HepG2 (cell line): ENCODE results near the gene ADCY10. TPM values are rescaled to one million over a fixed set of nuclear protein-coding genes. Genes with fewer than 3 reads are reported as not detected.

ENCODE experiments used
- ATAC-seq: fragments of 200-7000 bp; cut with Tn5 transposase; 3 replicates; pipeline ENCODE4 v1.9.1; 2020; ENCODE audit warnings: mild to moderate bottlenecking, moderate library complexity
- BruUV-seq: library from RNA; stranded (reverse); fragments of 400-500 nt; replicated peaks from 2 replicates; lab custom pipeline; 2021; lab: Mats Ljungman, UMichigan
- CTCF ChIA-PET: fragments of 300-600 bp; formaldehyde crosslinking; extraction: SDS; loops from one replicate; lab custom pipeline; 2021; ENCODE audit warnings: low total read pairs, inconsistent platforms, low intra/inter-chr PET ratio; lab: Yijun Ruan, JAX
- POLR2A ChIA-PET: fragments of 350-600 bp; sonication (Branson Sonifier 250); formaldehyde crosslinking; loops from one replicate; lab custom pipeline; 2020; ENCODE audit warnings: antibody characterized with exemption, inconsistent platforms; lab: Yijun Ruan, JAX
- DNase-seq: peaks from one replicate; pipeline ENCODE4 v3.0.0-alpha.2; 2015; ENCODE audit warnings: low spot score
- FAIRE-seq: peaks from 3 replicates; lab custom pipeline; 2011; peaks lifted over from hg19 to GRCh38; lab: Jason Lieb, UNC
- H2AFZ ChIP-seq: one replicate; pipeline ENCODE4 v1.6.1; 2011; ENCODE audit warnings: low read length, inconsistent platforms
- H3K27ac ChIP-seq: fragments of 300-600 bp; 3 replicates; pipeline ENCODE4 v1.8.0; 2011; ENCODE audit warnings: mixed run types, mild to moderate bottlenecking, mixed read lengths, low read length, inconsistent platforms; ENCODE audit not compliant: insufficient read depth; ENCODE audit errors: extremely low read length
- H3K27me3 ChIP-seq, 2 experiments: fragments of 200-600 bp in 1 of 2; 2 replicates in 1 of 2; 3 replicates in 1 of 2; pipeline versions ENCODE4 v1.6.0 to v1.8.0; 2011; ENCODE audit warnings: low read length in 2 of 2, mild to moderate bottlenecking in 2 of 2, moderate library complexity in 2 of 2, inconsistent platforms in 1 of 2; ENCODE audit not compliant: insufficient read depth in 2 of 2, control insufficient read depth in 1 of 2
- H3K36me3 ChIP-seq, 2 experiments: fragments of 200-600 bp in 1 of 2; replicated peaks in 1 of 2; 2 replicates in 1 of 2; 3 replicates in 1 of 2; pipeline versions ENCODE4 v1.5.1 to v1.8.0; 2011; ENCODE audit warnings: low read length in 2 of 2, inconsistent platforms in 1 of 2; ENCODE audit not compliant: insufficient read depth in 2 of 2, control insufficient read depth in 1 of 2
- H3K4me1 ChIP-seq: 2 replicates; pipeline ENCODE4 v1.5.1; 2012; ENCODE audit warnings: low read length, inconsistent platforms; ENCODE audit not compliant: insufficient read depth
- H3K4me2 ChIP-seq: 2 replicates; pipeline ENCODE4 v1.6.0; 2011; ENCODE audit warnings: low read depth, low read length, inconsistent platforms
- H3K4me3 ChIP-seq, 3 experiments: fragments of 200-600 bp in 1 of 3; sonication (generic), shearing (Covaris generic) in 1 of 3; replicated peaks in 1 of 3; 2 replicates each; pipeline ENCODE4 v1.5.1; 2011 to 2016; ENCODE audit warnings: low read length in 3 of 3, inconsistent platforms in 2 of 3, low read depth in 2 of 3, mild to moderate bottlenecking in 2 of 3, control low read depth in 1 of 3, mixed read lengths in 1 of 3; ENCODE audit not compliant: insufficient read depth in 1 of 3
- H3K79me2 ChIP-seq: one replicate; pipeline ENCODE4 v1.6.1; 2011; ENCODE audit warnings: low read length, inconsistent platforms; ENCODE audit not compliant: insufficient read depth
- H3K9ac ChIP-seq: 2 replicates; pipeline ENCODE4 v1.6.0; 2011; ENCODE audit warnings: mild to moderate bottlenecking, low read depth, low read length, inconsistent platforms; ENCODE audit not compliant: insufficient read depth
- H3K9me3 ChIP-seq: 2 replicates; pipeline ENCODE4 v1.5.1; 2012; ENCODE audit warnings: mild to moderate bottlenecking, low read length
- H4K20me1 ChIP-seq: 2 replicates; pipeline ENCODE4 v1.6.0; 2011; ENCODE audit warnings: inconsistent platforms, mild to moderate bottlenecking, low read length, moderate library complexity; ENCODE audit not compliant: insufficient read depth
- ATM ChIP-seq: fragments of 450-650 bp; IDR thresholded peaks from 2 replicates; pipeline ENCODE4 v1.7.1; 2017; ENCODE audit warnings: mild to moderate bottlenecking, borderline replicate concordance
- CBX1 ChIP-seq: IDR thresholded peaks from one replicate; pipeline ENCODE4 v1.6.1; 2016; ENCODE audit warnings: antibody characterized with exemption, low read depth
- ELF4 ChIP-seq: sonication (generic); formaldehyde crosslinking; IDR thresholded peaks from 2 replicates; pipeline ENCODE4 v1.5.0; 2020; ENCODE audit warnings: missing genetic modification reagents, mild to moderate bottlenecking, moderate library complexity, borderline replicate concordance
- ERF ChIP-seq: IDR thresholded peaks from 2 replicates; pipeline ENCODE4 v1.6.1; 2018; ENCODE audit warnings: missing biosample characterization, missing genetic modification reagents
- GFI1 ChIP-seq: sonication (generic); formaldehyde crosslinking; IDR thresholded peaks from 2 replicates; pipeline ENCODE4 v1.5.0; 2020; ENCODE audit warnings: missing genetic modification reagents, mild to moderate bottlenecking, borderline replicate concordance
- MLX ChIP-seq: IDR thresholded peaks from 2 replicates; pipeline ENCODE4 v1.6.1; 2016
- POLR2AphosphoS5 ChIP-seq: IDR thresholded peaks from 2 replicates; pipeline ENCODE4 v1.6.1; 2012; ENCODE audit warnings: low read depth, low read length
- SYNCRIP ChIP-seq: fragments of 200-400 bp; formaldehyde crosslinking; IDR thresholded peaks from 2 replicates; pipeline ENCODE4 v1.6.1; 2018; ENCODE audit warnings: mild to moderate bottlenecking, low read depth, low read length; ENCODE audit not compliant: insufficient read depth
- ZBTB20 ChIP-seq: sonication (generic); formaldehyde crosslinking; IDR thresholded peaks from 2 replicates; pipeline ENCODE4 v1.8.1; 2023; ENCODE audit warnings: missing genetic modification reagents, low read depth, mild to moderate bottlenecking, borderline replicate concordance
- ZBTB8A ChIP-seq: sonication (generic); formaldehyde crosslinking; IDR thresholded peaks from 2 replicates; pipeline ENCODE4 v1.4.0; 2020; ENCODE audit warnings: mild to moderate bottlenecking, low read depth, missing genetic modification reagents, borderline replicate concordance
- ZNF180 ChIP-seq: sonication (generic); formaldehyde crosslinking; IDR thresholded peaks from 2 replicates; pipeline ENCODE4 v1.4.0; 2020; ENCODE audit warnings: low read depth, missing genetic modification reagents, borderline replicate concordance
- ZNF431 ChIP-seq: sonication (generic); formaldehyde crosslinking; IDR thresholded peaks from 2 replicates; pipeline ENCODE4 v1.9.0; 2022; ENCODE audit warnings: missing genetic modification reagents, low read depth, mild to moderate bottlenecking, borderline replicate concordance
- ZNF503 ChIP-seq: sonication (generic); formaldehyde crosslinking; IDR thresholded peaks from 2 replicates; pipeline ENCODE4 v1.4.0; 2020; ENCODE audit warnings: missing genetic modification reagents
- WGBS: methylation state at CpG from one replicate; pipeline ENCODE4 v1.1.6; 2017; ENCODE audit warnings: low lambda C conversion rate; 5-methylcytosine and 5-hydroxymethylcytosine counted together
- in situ Hi-C: cut with HindIII; loops from 2 replicates; pipeline ENCODE4 v1.10.0; 2017; ENCODE audit warnings: low pct_unique_long_range_greater_than_20kb; ENCODE audit not compliant: extremely low pct_ligation_motif_present
- intact Hi-C: fragments of 100-400 bp; cut with micrococcal nuclease; formaldehyde crosslinking; loops from one replicate; pipeline ENCODE4 v1.10.0; 2022; ENCODE audit not compliant: unreplicated experiment
- polyA plus RNA-seq, 8 experiments: library from polyadenylated mRNA; depleted of rRNA in 3 of 8; stranded (reverse) in 7 of 8; unstranded in 1 of 8; fragments of >200 nt; fragmentation: Illumina TruSeq in 4 of 8; extraction: Trizol in 4 of 8; gene quantifications; 2 replicates each; pipeline versions ENCODE4 v1.2.1 to v1.2.3, GENCODE V29; 2011 to 2016; ENCODE audit warnings: low read depth in 4 of 8, missing spikeins in 1 of 8, mixed read lengths in 1 of 8; ENCODE audit not compliant: insufficient read depth in 1 of 8
- total RNA-seq, 5 experiments: library from RNA; depleted of rRNA; stranded (reverse); fragments of >200 nt; fragmentation: Illumina TruSeq; extraction: Trizol; gene quantifications; 2 replicates each; pipeline ENCODE4 v1.2.3, GENCODE V29; 2016; ENCODE audit warnings: low read depth in 1 of 5
- TF ChIP-seq, protein P1 (sequence below): sonication (generic); formaldehyde crosslinking; IDR thresholded peaks from 2 replicates; pipeline ENCODE4 v1.4.0; 2020; ENCODE audit warnings: mild to moderate bottlenecking, missing genetic modification reagents

ADCY10 gene
- total and polyA plus RNA-seq, 2 of the 13 experiments (the other 11 are each of a cell fraction or from before 2014, with no cell fraction given), result 0.02 to 0.03 TPM

DNA sequence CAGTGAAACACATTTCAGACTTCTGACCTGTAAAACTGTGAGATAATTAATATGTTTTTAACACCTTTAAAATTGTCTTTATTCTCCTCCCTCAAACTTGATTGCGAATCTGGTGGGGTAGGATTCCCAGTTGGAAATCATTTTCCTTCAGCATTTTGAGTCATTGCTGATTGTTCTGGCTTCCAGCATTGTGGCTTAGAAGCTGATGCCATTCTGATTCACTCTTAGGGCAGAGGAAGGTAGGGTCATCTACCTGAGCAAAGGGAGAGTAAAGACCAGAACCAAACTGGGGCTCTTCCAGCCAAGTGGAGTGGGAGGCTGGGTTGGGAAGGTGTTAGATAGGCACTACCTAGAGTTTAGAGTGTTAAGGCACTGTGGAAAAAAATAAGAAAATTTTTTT, 131.0 kb downstream of the ADCY10 start:
- CTCF ChIA-PET, result no interaction called here
- no peak for FAIRE-seq
- BruUV-seq, result no TSS peak

GRCh38 chr1:167781558-167781957, 132.4 kb downstream of the ADCY10 start:
- WGBS, result 94% methylated on average over 2 of the region's 2 CpGs
- H3K9ac ChIP-seq, result no peak overlapping the region
- H3K27me3 ChIP-seq, result no peaks in the 10 kb centered on the region
- H2AFZ ChIP-seq, result no peak overlapping the region
- no peaks in the 10 kb centered on the region for H4K20me1 ChIP-seq
- H3K36me3 ChIP-seq, result peaks cover 4 to 15% of the 10 kb centered on the region in 2 experiments; a peak in 4 of 5 replicates
- ChIA-PET POLR2A (no interaction called here), CTCF (no interaction called here)
- H3K4me1 ChIP-seq, result no peaks in the 10 kb centered on the region
- DNase-seq (no peak), ATAC-seq (no peak), FAIRE-seq (no peak)
- no peaks in the 10 kb centered on the region for H3K79me2 ChIP-seq
- no peak overlapping the region for H3K4me2 ChIP-seq
- no peaks in the 10 kb centered on the region for H3K9me3 ChIP-seq
- intact Hi-C loops (no loop called here), in situ Hi-C loops (no loop called here)
- no peak overlapping the region for H3K4me3 ChIP-seq
- no peak overlapping the region for H3K27ac ChIP-seq
- no TSS peak for BruUV-seq
- TF ChIP-seq POLR2AphosphoS5, result no peak
- no peak for TF ChIP-seq ATM
- TF ChIP-seq ZBTB8A (CRISPR knock-in tag), result no peak
- TF ChIP-seq ZNF431 (CRISPR knock-in tag), result no peak
- TF ChIP-seq ZBTB20 (CRISPR knock-in tag), result no peak
- TF ChIP-seq ELF4 (CRISPR knock-in tag), result no peak
- no peak for TF ChIP-seq ERF (CRISPR knock-in tag)
- TF ChIP-seq CBX1, result no peak
- TF ChIP-seq, protein P1, sequence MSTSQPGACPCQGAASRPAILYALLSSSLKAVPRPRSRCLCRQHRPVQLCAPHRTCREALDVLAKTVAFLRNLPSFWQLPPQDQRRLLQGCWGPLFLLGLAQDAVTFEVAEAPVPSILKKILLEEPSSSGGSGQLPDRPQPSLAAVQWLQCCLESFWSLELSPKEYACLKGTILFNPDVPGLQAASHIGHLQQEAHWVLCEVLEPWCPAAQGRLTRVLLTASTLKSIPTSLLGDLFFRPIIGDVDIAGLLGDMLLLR, result no peak
- no peak for TF ChIP-seq GFI1
- no peak for TF ChIP-seq SYNCRIP
- no peak for TF ChIP-seq ZNF503 (CRISPR knock-in tag)
- no peak for TF ChIP-seq MLX

More for the DNA sequence above, 131.0 kb downstream of the ADCY10 start:
- Histone ChIP-seq H3K4me2 (no peak overlapping the region), H3K4me3 (no peak overlapping the region)
- DNase-seq, result no peak
- TF ChIP-seq ZNF180 (CRISPR knock-in tag), result no peak
- TF ChIP-seq, all 625 proteins: peak for 0
- Histone ChIP-seq H3K9me3 (no peaks in the 10 kb centered on the region), H3K27ac (no peak overlapping the region), H2AFZ (no peak overlapping the region), H3K4me1 (no peaks in the 10 kb centered on the region), H3K79me2 (no peaks in the 10 kb centered on the region), H4K20me1 (no peaks in the 10 kb centered on the region), H3K36me3 (peaks cover 2 to 11% of the 10 kb centered on the region in 2 experiments; a peak in 4 of 5 replicates), H3K9ac (no peak overlapping the region), H3K27me3 (no peaks in the 10 kb centered on the region)
- in situ Hi-C loops, result no loop called here
- ATAC-seq, result no peak
- 100% methylated on average over 1 of the region's 1 CpG for WGBS
- intact Hi-C loops, result no loop called here
- POLR2A ChIA-PET, result no interaction called here
